OCI-LY7 (cell line): ENCODE measurements around the gene CDAN1. TPM values are rescaled to one million over a fixed set of nuclear protein-coding genes. Genes with fewer than 3 reads are reported as not detected.

Experiments used
- BruUV-seq: library from RNA; stranded (reverse); fragments of 400-500 nt; replicated peaks from 2 replicates; lab custom pipeline; 2021; lab: Mats Ljungman, UMichigan
- CTCF ChIA-PET: fragments of 300-600 bp; sonication (Branson Sonifier 250); formaldehyde crosslinking; loops from one replicate; lab custom pipeline; 2022; ENCODE audit warnings: antibody characterized with exemption; ENCODE audit not compliant: unreplicated experiment; lab: Charles Lee
- POLR2A ChIA-PET: fragments of 300-600 bp; sonication (Branson Sonifier 250); formaldehyde crosslinking; loops from one replicate; lab custom pipeline; 2022; ENCODE audit warnings: antibody characterized with exemption; lab: Charles Lee
- DNase-seq: peaks from one replicate; pipeline ENCODE4 v3.0.0-alpha.2; 2015; ENCODE audit warnings: low spot score
- H2AFZ ChIP-seq: fragments of 200-600 bp; sonication (generic), shearing (Covaris generic); 2 replicates; pipeline ENCODE4 v1.6.1; 2014; ENCODE audit warnings: mild to moderate bottlenecking, antibody characterized with exemption, low read length, moderate library complexity
- H3K27ac ChIP-seq: fragments of 200-600 bp; sonication (generic); 2 replicates; pipeline ENCODE4 v1.5.1; 2014; ENCODE audit warnings: mixed run types, low read depth, mild to moderate bottlenecking, moderate library complexity, low read length, inconsistent platforms; ENCODE audit not compliant: poor library complexity, severe bottlenecking
- H3K36me3 ChIP-seq: fragments of 200-600 bp; sonication (generic); 2 replicates; pipeline ENCODE4 v1.6.1; 2014; ENCODE audit warnings: mild to moderate bottlenecking, antibody characterized with exemption, low read length, moderate library complexity, mixed read lengths; ENCODE audit not compliant: insufficient read depth
- H3K4me1 ChIP-seq: fragments of 200-600 bp; sonication (generic); 2 replicates; pipeline ENCODE4 v1.5.1; 2014; ENCODE audit warnings: mild to moderate bottlenecking, low read length; ENCODE audit not compliant: insufficient read depth, poor library complexity, severe bottlenecking
- H3K4me2 ChIP-seq: fragments of 200-600 bp; sonication (generic); 2 replicates; pipeline ENCODE4 v1.6.1; 2014; ENCODE audit warnings: mild to moderate bottlenecking, low read length
- H3K4me3 ChIP-seq: fragments of 200-600 bp; sonication (generic); 2 replicates; pipeline ENCODE4 v1.5.1; 2014; ENCODE audit warnings: mild to moderate bottlenecking, low read depth, low read length; ENCODE audit not compliant: poor library complexity, severe bottlenecking
- H3K79me2 ChIP-seq: fragments of 200-600 bp; sonication (generic); 2 replicates; pipeline ENCODE4 v1.6.1; 2016; ENCODE audit warnings: low read depth, mild to moderate bottlenecking, low read length, moderate library complexity, mixed read lengths; ENCODE audit not compliant: insufficient read depth
- H3K9me2 ChIP-seq: fragments of 200-600 bp; sonication (generic); 2 replicates; pipeline ENCODE4 v1.6.1; 2016; ENCODE audit warnings: mild to moderate bottlenecking, low read length, mixed read lengths; ENCODE audit not compliant: insufficient read depth
- H3K9me3 ChIP-seq: fragments of 200-600 bp; sonication (generic); 2 replicates; pipeline ENCODE4 v1.6.1; 2014; ENCODE audit warnings: mild to moderate bottlenecking, mixed run types, low read length, mixed read lengths
- H4K20me1 ChIP-seq: fragments of 200-600 bp; sonication (generic); 2 replicates; pipeline ENCODE4 v1.6.1; 2014; ENCODE audit warnings: mild to moderate bottlenecking, antibody characterized with exemption, low read length, moderate library complexity, mixed read lengths; ENCODE audit not compliant: insufficient read depth
- CTCF ChIP-seq: fragments of 200-600 bp; sonication (generic); conservative IDR thresholded peaks from 2 replicates; pipeline ENCODE4 v1.5.1; 2014; ENCODE audit warnings: mild to moderate bottlenecking, antibody characterized with exemption, low read length, moderate library complexity, mixed read lengths
- EZH2phosphoT487 ChIP-seq: fragments of 200-600 bp; sonication (generic); IDR thresholded peaks from 2 replicates; pipeline ENCODE4 v1.6.1; 2018; ENCODE audit warnings: low read depth, borderline replicate concordance, mild to moderate bottlenecking, mixed run types, antibody characterized with exemption, low read length, moderate library complexity, mixed read lengths
- intact Hi-C: fragments of 100-400 bp; cut with micrococcal nuclease; formaldehyde crosslinking; loops from one replicate; pipeline ENCODE4 v1.10.0; 2022; ENCODE audit not compliant: unreplicated experiment
- total RNA-seq, 2 experiments: library from RNA; depleted of rRNA in 1 of 2; stranded (reverse); fragments of >200 nt in 1 of 2; shearing (Covaris generic) in 1 of 2; gene quantifications; 2 replicates each; pipeline ENCODE4 v1.2.3, GENCODE V29; 2014 to 2022

The CDAN1 gene
- total RNA-seq, 2 experiments from 2014 or later: 28.9 to 29.5 TPM

- Histone ChIP-seq H3K36me3 (no peaks in the 10 kb centered on the region), H3K27ac (no peak overlapping the region), H3K4me1 (peaks cover 7% of the 10 kb centered on the region), H2AFZ (no peak overlapping the region), H3K79me2 (no peaks in the 10 kb centered on the region), H4K20me1 (no peaks in the 10 kb centered on the region), H3K9me2 (no peaks in the 10 kb centered on the region), H3K4me3 (no peak overlapping the region), H3K9me3 (no peaks in the 10 kb centered on the region), H3K4me2 (no peak overlapping the region)
- no peak for DNase-seq
- ChIA-PET POLR2A (no interaction called here), CTCF (no interaction called here)
- intact Hi-C loops: no loop called here
- no TSS peak for BruUV-seq
- TF ChIP-seq CTCF (no peak), EZH2phosphoT487 (no peak)
Observed at GRCh38 chr15:42741710-42742109, 4.8 kb upstream of the CDAN1 start.

GRCh38 chr15:42737529-42738328 is 801 bp upstream of the CDAN1 start:
- peaks cover 4% of the 10 kb centered on the region; the same call in 1 of the 2 replicates for H3K79me2 ChIP-seq
- TSS peak; percentile 95 for BruUV-seq
- H3K36me3 ChIP-seq: peaks cover 25% of the 10 kb centered on the region
- H3K4me2 ChIP-seq: peak overlapping the region; percentile 75
- ChIA-PET POLR2A (interaction anchor here (0.6 kb wide), 1 partner anchor 369 kb away, joined by 3 read pairs; the partner anchor contains the start of gene UBR1), CTCF (no interaction called here)
- H3K4me1 ChIP-seq: peaks cover 33% of the 10 kb centered on the region
- intact Hi-C loops: loop anchor here (10.0 kb wide), 1 partner anchor 187 kb away; the partner anchor contains the start of gene TTBK2
- peak overlapping the region; percentile 53 for H2AFZ ChIP-seq
- H3K9me2 ChIP-seq: no peaks in the 10 kb centered on the region
- no peak for TF ChIP-seq EZH2phosphoT487
- no peak for TF ChIP-seq CTCF
- H4K20me1 ChIP-seq: peaks cover 5% of the 10 kb centered on the region; the same call in 1 of the 2 replicates
- peak overlapping the region; percentile 83 for H3K4me3 ChIP-seq
- no peak for DNase-seq
- peak overlapping the region; percentile 49 for H3K27ac ChIP-seq
- H3K9me3 ChIP-seq: no peaks in the 10 kb centered on the region
